ENCODE data around the gene HDAC4.

DNA sequence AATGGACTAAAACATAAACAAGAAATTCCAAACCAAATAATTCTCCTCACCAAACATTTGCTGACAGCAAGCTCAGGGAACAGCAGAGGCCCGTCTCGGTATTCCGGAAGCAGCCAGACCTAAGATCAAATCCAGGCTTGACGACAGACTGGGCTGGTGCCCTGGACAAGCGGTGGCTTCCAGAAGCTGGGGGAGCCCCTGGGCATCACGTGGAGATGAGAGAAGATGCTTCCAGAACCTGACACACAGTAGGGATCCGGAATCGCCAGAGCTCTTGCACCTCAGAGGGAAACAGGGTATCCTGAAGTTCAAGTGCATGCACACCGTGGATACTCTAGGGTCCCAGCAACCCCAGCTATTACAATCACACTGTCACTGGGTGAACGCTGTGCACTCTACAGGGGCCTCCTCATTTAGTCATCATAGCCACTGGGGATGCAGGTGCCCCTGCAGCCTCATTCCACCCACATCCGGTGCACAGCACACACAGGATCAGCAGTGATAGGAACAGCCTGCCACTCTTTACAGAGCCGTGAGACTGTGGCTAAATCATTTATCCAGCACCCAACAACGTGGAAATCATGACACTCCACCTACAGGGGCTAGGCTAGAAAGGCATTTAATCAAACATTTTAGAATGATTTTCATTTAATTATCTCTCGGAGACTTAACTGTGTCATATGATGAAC is 102.6 kb downstream of the HDAC4 start:
- no peak for TF ChIP-seq SUZ12 (IDR thresholded peaks at IDR 0.05; ENCODE audit: extremely low read depth, insufficient read depth, insufficient read length)
- no peak for TF ChIP-seq YY1 (IDR thresholded peaks at IDR 0.05; ENCODE audit: insufficient read depth, insufficient read length)
